Spleen (tissue), 11 donors: Measurements from ENCODE around the gene PTPRM. TPM values are rescaled to one million over a fixed set of nuclear protein-coding genes. Genes with fewer than 3 reads are reported as not detected.

Source experiments
- DNase-seq: peaks from one replicate; pipeline ENCODE4 v3.0.0-alpha.2; 2020
- H3K27ac ChIP-seq, 8 donors: fragments of 200-600 bp; sonication (generic) in 7 of 8; 1 replicate in 4 of 8; 2 replicates in 4 of 8; pipeline versions ENCODE4 v1.5.0 to v1.8.0; 2016 to 2021; ENCODE audit warnings: inconsistent platforms in 4 of 8, mild to moderate bottlenecking in 4 of 8, moderate library complexity in 1 of 8
- H3K27me3 ChIP-seq, 7 donors: fragments of 200-600 bp; sonication (generic) in 6 of 7; replicated peaks in 1 of 7; 1 replicate in 4 of 7; 2 replicates in 3 of 7; pipeline versions ENCODE4 v1.5.0 to v1.8.0; 2016 to 2021; ENCODE audit warnings: inconsistent platforms in 3 of 7, mild to moderate bottlenecking in 1 of 7
- H3K36me3 ChIP-seq, 6 donors: fragments of 200-600 bp; sonication (generic) in 5 of 6; 1 replicate in 4 of 6; 2 replicates in 2 of 6; pipeline versions ENCODE4 v1.5.0 to v1.8.0; 2016 to 2021; ENCODE audit warnings: inconsistent platforms in 2 of 6
- H3K4me1 ChIP-seq, 6 donors: fragments of 200-600 bp; sonication (generic) in 5 of 6; 1 replicate in 3 of 6; 2 replicates in 3 of 6; pipeline versions ENCODE4 v1.5.0 to v1.8.0; 2016 to 2021; ENCODE audit warnings: inconsistent platforms in 3 of 6
- H3K4me3 ChIP-seq, 8 donors: fragments of 200-600 bp; sonication (generic) in 7 of 8; 1 replicate in 4 of 8; 2 replicates in 4 of 8; pipeline versions ENCODE4 v1.5.0 to v1.8.0; 2016 to 2021; ENCODE audit warnings: inconsistent platforms in 4 of 8, mild to moderate bottlenecking in 4 of 8, moderate library complexity in 2 of 8
- H3K9me3 ChIP-seq, 8 donors: fragments of 200-600 bp; sonication (generic) in 7 of 8; 1 replicate in 4 of 8; 2 replicates in 4 of 8; pipeline versions ENCODE4 v1.5.0 to v1.8.0; 2016 to 2021; ENCODE audit warnings: inconsistent platforms in 4 of 8
- POLR2A ChIP-seq, 3 donors: fragments of 450-650 bp; IDR thresholded peaks; one replicate each; pipeline ENCODE4 v1.5.1; 2017; ENCODE audit warnings: antibody characterized with exemption in 3 of 3, mild to moderate bottlenecking in 1 of 3
- POLR2AphosphoS5 ChIP-seq, 3 donors: sonication (generic); formaldehyde crosslinking; IDR thresholded peaks; one replicate each; pipeline ENCODE4 v1.5.1; 2017; ENCODE audit warnings: antibody characterized with exemption in 3 of 3
- WGBS, 5 donors: extraction: QIAGEN DNeasy Blood & Tissue Kit in 3 of 5; methylation state at CpG; one replicate each; pipeline versions ENCODE4 v1.1.5 to v1.1.7; 2013 to 2018; 5-methylcytosine and 5-hydroxymethylcytosine counted together
- intact Hi-C: fragments of 100-400 bp; cut with DNase I; formaldehyde crosslinking; loops from one replicate; pipeline ENCODE4 v1.15.0; 2023; ENCODE audit warnings: low total_unique reads
- polyA plus RNA-seq, 3 donors: library from polyadenylated mRNA; stranded (reverse); fragments of 200-250 nt; gene quantifications; one replicate each; pipeline ENCODE4 v1.2.1, GENCODE V29; 2013
- total RNA-seq, 7 donors: library from RNA; depleted of rRNA in 3 of 7; stranded (reverse); fragments of >200 nt in 3 of 7; fragmentation: NEBNext Ultra II Directional in 4 of 7; extraction: Animal tissue kit (Norgen Biotek cat#: 25700) in 4 of 7; gene quantifications; one replicate each; pipeline versions ENCODE4 v1.1.0 to v1.2.1, GENCODE V29; 2016 to 2021
- TF ChIP-seq, protein P1 (sequence below), 11 experiments: fragments of 200-600 bp in 7 of 11; fragments of 450-650 bp in 4 of 11; sonication (generic) in 4 of 11; IDR thresholded peaks in 8 of 11; conservative IDR thresholded peaks in 3 of 11; 1 replicate in 7 of 11; 2 replicates in 4 of 11; pipeline versions ENCODE4 v1.4.0 to v1.8.0; 2016 to 2021; ENCODE audit warnings: antibody characterized with exemption in 11 of 11, inconsistent platforms in 4 of 11, mild to moderate bottlenecking in 1 of 11
- donor health status: healthy with polysubstance abuse.
- donor health status: DM: no; HTN: no; CAD: no; lungs with moderate emphysema.
- donor health status: DM: no; HTN: no; CAD: no.
- donor health status: Bipolar disorder and iron deficiency.
- donor health status: healthy.
- donor health status: DM: no; HTN: no; CAD: no.
- donor health status: DM: yes; HTN: yes; CAD: no.

Gene PTPRM
- total and polyA plus RNA-seq, 10 donors: 23.5 to 97.8 (median 62.8) TPM

DNA sequence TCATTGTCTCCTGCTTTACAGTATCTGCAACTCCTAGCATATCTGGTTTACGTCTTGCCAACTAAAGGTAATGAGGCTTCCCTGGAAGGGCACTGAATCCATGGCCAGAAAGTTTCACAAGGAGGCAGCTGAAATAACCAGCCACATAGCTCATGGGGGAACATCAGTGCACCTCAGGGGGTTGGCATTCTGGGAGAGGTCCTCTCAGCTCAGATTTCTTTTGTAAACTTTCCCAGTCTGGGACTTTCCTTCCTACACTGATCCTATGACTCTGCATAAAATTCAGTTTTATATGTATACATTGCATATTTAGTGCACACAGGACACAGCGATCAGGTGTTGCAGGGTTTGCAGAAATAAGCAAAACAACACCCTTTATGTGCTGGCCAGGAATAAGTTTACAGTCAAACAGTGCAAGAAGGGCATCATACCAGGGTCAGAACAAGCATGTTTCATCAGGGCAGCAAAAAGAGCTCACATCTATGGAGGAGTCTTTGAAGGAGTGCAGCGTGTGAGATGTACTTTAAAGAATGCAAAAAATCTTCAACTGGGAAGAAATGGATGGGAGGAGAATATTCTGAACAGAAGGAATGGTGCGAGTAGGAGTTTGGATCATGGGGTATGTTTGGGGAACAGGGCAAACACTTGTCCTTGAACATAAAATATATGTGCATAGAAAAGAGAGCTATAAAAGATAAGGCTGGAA is 801.5 kb downstream of the PTPRM start:
- WGBS, 5 donors: 88 to 94% (median 90%) methylated on average over 4 of the region's 4 CpGs
- Histone ChIP-seq H3K27ac (no peak overlapping the region), H3K36me3 (no peaks in the 10 kb centered on the region), H3K9me3 (no peaks in the 10 kb centered on the region), H3K4me1 (peaks cover 0 to 12% (median 9%) of the 10 kb centered on the region in 6 donors), H3K27me3 (peaks cover 0 to 47% (median 5%) of the 10 kb centered on the region in 7 donors), H3K4me3 (no peak overlapping the region)
- intact Hi-C loops: no loop called here
- DNase-seq: no peak
- TF ChIP-seq, protein P1, sequence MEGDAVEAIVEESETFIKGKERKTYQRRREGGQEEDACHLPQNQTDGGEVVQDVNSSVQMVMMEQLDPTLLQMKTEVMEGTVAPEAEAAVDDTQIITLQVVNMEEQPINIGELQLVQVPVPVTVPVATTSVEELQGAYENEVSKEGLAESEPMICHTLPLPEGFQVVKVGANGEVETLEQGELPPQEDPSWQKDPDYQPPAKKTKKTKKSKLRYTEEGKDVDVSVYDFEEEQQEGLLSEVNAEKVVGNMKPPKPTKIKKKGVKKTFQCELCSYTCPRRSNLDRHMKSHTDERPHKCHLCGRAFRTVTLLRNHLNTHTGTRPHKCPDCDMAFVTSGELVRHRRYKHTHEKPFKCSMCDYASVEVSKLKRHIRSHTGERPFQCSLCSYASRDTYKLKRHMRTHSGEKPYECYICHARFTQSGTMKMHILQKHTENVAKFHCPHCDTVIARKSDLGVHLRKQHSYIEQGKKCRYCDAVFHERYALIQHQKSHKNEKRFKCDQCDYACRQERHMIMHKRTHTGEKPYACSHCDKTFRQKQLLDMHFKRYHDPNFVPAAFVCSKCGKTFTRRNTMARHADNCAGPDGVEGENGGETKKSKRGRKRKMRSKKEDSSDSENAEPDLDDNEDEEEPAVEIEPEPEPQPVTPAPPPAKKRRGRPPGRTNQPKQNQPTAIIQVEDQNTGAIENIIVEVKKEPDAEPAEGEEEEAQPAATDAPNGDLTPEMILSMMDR (IDR thresholded peaks at IDR 0.05 in 8 of 11, conservative IDR thresholded peaks at IDR 0.05 in 3 of 11): no peak
- no peak for TF ChIP-seq POLR2AphosphoS5 (IDR thresholded peaks at IDR 0.05)
- no peak for TF ChIP-seq POLR2A (IDR thresholded peaks at IDR 0.05)

DNA sequence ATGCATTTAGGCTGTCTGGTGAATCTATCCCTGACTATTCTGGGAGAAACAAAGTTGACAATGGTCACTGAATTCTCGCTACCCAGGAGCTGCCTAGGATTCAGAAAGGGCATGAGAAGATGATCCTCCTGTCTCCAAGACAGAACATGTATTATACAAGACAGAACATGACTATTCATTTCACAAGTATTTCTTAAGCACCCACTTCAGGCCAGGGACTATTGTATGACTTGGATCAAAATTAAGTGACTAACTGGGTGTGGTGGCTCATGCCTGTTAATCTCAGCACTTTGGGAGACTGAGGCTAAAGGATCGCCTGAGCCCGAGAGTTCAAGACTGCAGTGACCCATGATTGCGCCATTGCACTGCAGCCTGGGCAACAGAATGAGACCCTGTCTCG is 806.4 kb downstream of the PTPRM start:
- TF ChIP-seq POLR2A (IDR thresholded peaks at IDR 0.05) (no peak), POLR2AphosphoS5 (IDR thresholded peaks at IDR 0.05) (no peak)
- TF ChIP-seq, protein P1 (IDR thresholded peaks at IDR 0.05 in 8 of 11, conservative IDR thresholded peaks at IDR 0.05 in 3 of 11): no peak
- DNase-seq: no peak
- Histone ChIP-seq H3K4me1 (no peaks in the 10 kb centered on the region), H3K4me3 (no peak overlapping the region), H3K36me3 (peaks cover 0 to 24% (median 4%) of the 10 kb centered on the region in 6 donors), H3K27me3 (peaks cover 0 to 16% (median 0%) of the 10 kb centered on the region in 7 donors), H3K27ac (no peak overlapping the region), H3K9me3 (no peaks in the 10 kb centered on the region)
- 87 to 96% (median 90%) methylated on average over 5 of the region's 5 CpGs for WGBS, 5 donors
- intact Hi-C loops: no loop called here

DNA sequence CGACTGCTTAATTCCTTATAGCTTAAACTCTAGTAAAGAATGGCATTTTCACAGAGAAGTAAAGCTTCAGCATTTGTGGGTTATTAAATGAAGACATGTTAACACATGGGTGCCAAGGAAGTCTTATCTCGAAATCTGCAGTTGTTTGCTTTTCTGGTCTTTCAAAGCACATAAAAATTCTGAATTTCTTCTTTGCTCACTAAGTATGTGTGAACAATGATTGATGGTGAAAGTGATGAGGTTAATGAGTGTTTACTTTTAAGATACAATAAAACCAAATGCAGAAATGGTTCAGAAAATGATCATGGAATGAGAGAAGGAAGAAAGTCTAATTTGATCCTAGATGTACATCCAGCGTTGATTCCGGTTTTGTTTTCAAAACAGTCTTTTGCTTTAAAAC is 807.6 kb downstream of the PTPRM start:
- TF ChIP-seq, protein P1 (IDR thresholded peaks at IDR 0.05 in 8 of 11, conservative IDR thresholded peaks at IDR 0.05 in 3 of 11): no peak
- TF ChIP-seq POLR2AphosphoS5 (IDR thresholded peaks at IDR 0.05) (no peak), POLR2A (IDR thresholded peaks at IDR 0.05) (no peak)
- H3K36me3 ChIP-seq: peaks cover 0 to 36% (median 5%) of the 10 kb centered on the region in 6 donors

DNA sequence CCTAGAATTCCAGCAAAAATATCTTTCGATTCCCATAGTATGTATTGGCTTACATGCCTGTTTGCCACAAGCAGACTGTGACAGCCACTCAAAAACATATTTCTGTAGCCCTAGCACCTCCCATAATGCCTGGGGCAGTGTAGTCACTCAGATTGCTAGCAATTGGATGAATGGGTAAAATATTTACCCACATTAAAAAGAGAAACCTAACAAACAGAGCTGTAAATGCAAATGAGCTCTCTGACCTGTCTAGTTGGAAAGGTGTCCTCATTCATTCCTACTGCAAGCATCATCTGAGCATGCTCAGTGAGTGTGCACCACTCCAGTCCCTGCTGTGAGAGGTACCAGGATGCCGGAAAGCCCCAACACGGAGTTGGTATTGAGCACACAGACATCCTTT is 808.1 kb downstream of the PTPRM start:
- DNase-seq: no peak
- H3K27ac ChIP-seq: no peak overlapping the region

More for the DNA sequence above, 807.6 kb downstream of the PTPRM start:
- intact Hi-C loops: no loop called here
- H3K4me3 ChIP-seq: no peak overlapping the region
- H3K4me1 ChIP-seq: no peaks in the 10 kb centered on the region
- no peaks in the 10 kb centered on the region for H3K9me3 ChIP-seq
- no peak for DNase-seq
- H3K27ac ChIP-seq: no peak overlapping the region
- 74 to 96% (median 93%) methylated on average over 4 of the region's 4 CpGs for WGBS, 5 donors
- H3K27me3 ChIP-seq: peaks cover 0 to 4% (median 0%) of the 10 kb centered on the region in 7 donors

More for the DNA sequence above, 808.1 kb downstream of the PTPRM start:
- Histone ChIP-seq H3K36me3 (peaks cover 0 to 41% (median 5%) of the 10 kb centered on the region in 6 donors), H3K27me3 (no peaks in the 10 kb centered on the region), H3K4me1 (no peaks in the 10 kb centered on the region), H3K4me3 (no peak overlapping the region), H3K9me3 (no peaks in the 10 kb centered on the region)
- TF ChIP-seq POLR2A (IDR thresholded peaks at IDR 0.05): no peak
- TF ChIP-seq POLR2AphosphoS5 (IDR thresholded peaks at IDR 0.05): no peak
- TF ChIP-seq, protein P1 (IDR thresholded peaks at IDR 0.05 in 8 of 11, conservative IDR thresholded peaks at IDR 0.05 in 3 of 11): no peak
- WGBS, 5 donors: 90 to 96% (median 95%) methylated on average over 3 of the region's 3 CpGs
- intact Hi-C loops: no loop called here
